ENCODE data around the gene COG3. TPM values are rescaled to one million over a fixed set of nuclear protein-coding genes. Genes with fewer than 3 reads are reported as not detected.

Gene COG3
- total and polyA plus RNA-seq, 2 of the 13 experiments (the other 11 are each of a cell fraction or from before 2014, with no cell fraction given): 37.8 to 47.5 TPM

- TF ChIP-seq ZNF407 (CRISPR knock-in tag; IDR thresholded peaks at IDR 0.05; ENCODE audit: not compliant biosample characterization) (peak; percentile 81), TOPORS (CRISPR knock-in tag; IDR thresholded peaks at IDR 0.05) (no peak), BORCS8-MEF2B (CRISPR knock-in tag; IDR thresholded peaks at IDR 0.05) (peak; percentile 80; the same call in 1 of the 2 replicates), NPAS2 (CRISPR knock-in tag; IDR thresholded peaks at IDR 0.05; ENCODE audit: borderline replicate concordance) (no peak), HNF1A (IDR thresholded peaks at IDR 0.05; ENCODE audit: low read depth) (peak; percentile 64), HNF1A (CRISPR knock-in tag; IDR thresholded peaks at IDR 0.05; ENCODE audit: borderline replicate concordance) (peak; percentile 82; the same call in 1 of the 2 replicates), SPEN (CRISPR knock-in tag; IDR thresholded peaks at IDR 0.05; ENCODE audit: low read depth) (peak; percentile 59), ZNF143 (CRISPR knock-in tag; IDR thresholded peaks at IDR 0.05) (no peak), CSRNP1 (CRISPR knock-in tag; IDR thresholded peaks at IDR 0.05) (0 out of 2 replicates have a peak, but pooled peaks have one; percentile 54), ZNF749 (CRISPR knock-in tag; IDR thresholded peaks at IDR 0.05; ENCODE audit: borderline replicate concordance) (peak; percentile 56; the same call in 1 of the 2 replicates), REPIN1 (CRISPR knock-in tag; IDR thresholded peaks at IDR 0.05; ENCODE audit: borderline replicate concordance, low read depth) (peak; percentile 54; the same call in 1 of the 2 replicates)
- TF ChIP-seq, protein P1, sequence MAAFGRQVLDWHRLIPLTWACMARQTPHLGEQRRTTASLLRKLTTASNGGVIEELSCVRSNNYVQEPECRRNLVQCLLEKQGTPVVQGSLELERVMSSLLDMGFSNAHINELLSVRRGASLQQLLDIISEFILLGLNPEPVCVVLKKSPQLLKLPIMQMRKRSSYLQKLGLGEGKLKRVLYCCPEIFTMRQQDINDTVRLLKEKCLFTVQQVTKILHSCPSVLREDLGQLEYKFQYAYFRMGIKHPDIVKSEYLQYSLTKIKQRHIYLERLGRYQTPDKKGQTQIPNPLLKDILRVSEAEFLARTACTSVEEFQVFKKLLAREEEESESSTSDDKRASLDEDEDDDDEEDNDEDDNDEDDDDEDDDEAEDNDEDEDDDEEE (CRISPR knock-in tag; IDR thresholded peaks at IDR 0.05): no peak
Measured at GRCh38 chr13:45464687-45465453, at the start of gene COG3 (continued).
